DMS114 treated with DMSO at 0.1 percent for 48 hours (cell line): ENCODE data around the gene FBN3.

ENCODE experiments used
- DNase-seq: peaks from one replicate; lab custom pipeline; 2025; ENCODE audit not compliant: unreplicated experiment; lab: John Stamatoyannopoulos, UW

Gene FBN3

GRCh38 chr19:8094336-8094735, 55.1 kb downstream of the FBN3 start:
- DNase-seq = no peak

- DNase-seq = no peak
Observed at GRCh38 chr19:8093740-8094139, 55.7 kb downstream of the FBN3 start.

GRCh38 chr19:8090950-8091349, 58.4 kb downstream of the FBN3 start:
- DNase-seq = no peak

- DNase-seq = no peak
Observed at GRCh38 chr19:8089664-8090601, 59.5 kb downstream of the FBN3 start.

GRCh38 chr19:8088752-8089663, 60.4 kb downstream of the FBN3 start:
- DNase-seq = no peak

- DNase-seq = no peak
Observed at GRCh38 chr19:8087876-8088275, 61.5 kb downstream of the FBN3 start.

- DNase-seq = no peak
Observed at GRCh38 chr19:8086849-8087248, 62.5 kb downstream of the FBN3 start.

GRCh38 chr19:8085598-8086408, 63.6 kb downstream of the FBN3 start:
- DNase-seq = no peak

GRCh38 chr19:8084152-8084551, 65.2 kb downstream of the FBN3 start:
- no peak for DNase-seq

- no peak for DNase-seq
Observed at GRCh38 chr19:8083141-8083540, 66.3 kb downstream of the FBN3 start.

- no peak for DNase-seq
Observed at GRCh38 chr19:8081569-8082550, 67.5 kb downstream of the FBN3 start.

- no peak for DNase-seq
Observed at GRCh38 chr19:8080832-8081231, 68.6 kb downstream of the FBN3 start.

- no peak for DNase-seq
Observed at GRCh38 chr19:8079988-8080387, 69.4 kb downstream of the FBN3 start.

- no peak for DNase-seq
Observed at GRCh38 chr19:8075158-8076074, 74.0 kb downstream of the FBN3 start.

GRCh38 chr19:8074501-8074900, 74.9 kb downstream of the FBN3 start:
- no peak for DNase-seq

GRCh38 chr19:8071912-8072311, 77.5 kb downstream of the FBN3 start:
- DNase-seq = no peak

GRCh38 chr19:8069096-8069973, 80.1 kb downstream of the FBN3 start:
- DNase-seq = no peak

GRCh38 chr19:8065875-8066261, 83.5 kb downstream of the FBN3 start:
- no peak for DNase-seq
